Activated CD4-positive, alpha-beta memory T cell treated with anti-CD3 and anti-CD28 coated beads, Interleukin-2, amount 10 ng/mL, durations not matched to agents 7 days and 5 days (primary cell): Measurements from ENCODE around the gene MDM2. TPM values are rescaled to one million over a fixed set of nuclear protein-coding genes. Genes with fewer than 3 reads are reported as not detected.

Source experiments
- CTCF ChIA-PET: fragments of 350-600 bp; sonication (Branson Sonifier 250); formaldehyde crosslinking; loops from one replicate; lab custom pipeline; 2021; ENCODE audit warnings: antibody characterized with exemption, inconsistent platforms; lab: Charles Lee
- POLR2A ChIA-PET: fragments of 350-600 bp; sonication (Branson Sonifier 250); formaldehyde crosslinking; loops from one replicate; lab custom pipeline; 2021; ENCODE audit warnings: antibody characterized with exemption; lab: Charles Lee
- DNase-seq: peaks from one replicate; pipeline ENCODE4 v3.0.0-alpha.2; 2020
- H3K27ac Mint-ChIP-seq: one replicate; pipeline ENCODE4 v1.8.0; 2021; ENCODE audit warnings: mild to moderate bottlenecking, mixed read lengths
- H3K27me3 Mint-ChIP-seq: one replicate; pipeline ENCODE4 v1.8.0; 2021; ENCODE audit warnings: mixed read lengths
- H3K36me3 Mint-ChIP-seq: one replicate; pipeline ENCODE4 v1.8.0; 2021; ENCODE audit warnings: low read depth, mixed read lengths
- H3K4me1 Mint-ChIP-seq: one replicate; pipeline ENCODE4 v1.8.0; 2021; ENCODE audit warnings: mixed read lengths
- H3K4me3 Mint-ChIP-seq: one replicate; pipeline ENCODE4 v1.8.0; 2021; ENCODE audit warnings: mild to moderate bottlenecking, mixed read lengths
- H3K9me3 Mint-ChIP-seq: one replicate; pipeline ENCODE4 v1.8.0; 2021; ENCODE audit warnings: mixed read lengths
- total RNA-seq, 2 experiments: library from RNA; stranded (reverse); gene quantifications; one replicate each; pipeline ENCODE4 v1.2.3, GENCODE V29; 2021

MDM2 gene
- 100 to 1,000 TPM; 194 to 201 TPM for total RNA-seq

GRCh38 chr12:68807576-68808387, at the start of gene MDM2:
Gene MDM2 (plus strand): TSS chr12:68808177. CDS start chr12:68808478, 301 bp downstream.
- Mint-ChIP-seq H3K36me3 (peaks cover 44% of the 10 kb centered on the region), H3K9me3 (no peaks in the 10 kb centered on the region), H3K4me3 (peak within 1 kb of the TSS; percentile 98), H3K4me1 (peaks cover 50% of the 10 kb centered on the region), H3K27ac (peak within 1 kb of the TSS; percentile 100), H3K27me3 (no peaks in the 10 kb centered on the region)
- peak; percentile 99 for DNase-seq
- ChIA-PET POLR2A (interaction anchor here (0.7 to 3.3 kb wide), 39 partner anchors 9 to 688 kb away, joined by 3 to 80 read pairs (median 6); partner anchors contain the start of genes IL26, MDM1, NUP107 and RAP1B), CTCF (interaction anchor here (0.6 to 3.1 kb wide), 24 partner anchors 9 to 1452 kb away, joined by 3 to 30 read pairs (median 5); partner anchors contain the start of genes MDM1, NUP107 and SLC35E3)

- H3K4me1 Mint-ChIP-seq, result no peaks in the 10 kb centered on the region
- H3K27ac Mint-ChIP-seq, result no peak overlapping the region
Measured at GRCh38 chr12:68759852-68760251, 48.1 kb upstream of the MDM2 start.

GRCh38 chr12:68760806-68761441, 47.1 kb upstream of the MDM2 start:
- Mint-ChIP-seq H3K27ac (no peak overlapping the region), H3K9me3 (no peaks in the 10 kb centered on the region), H3K27me3 (no peaks in the 10 kb centered on the region), H3K4me3 (no peak overlapping the region), H3K4me1 (no peaks in the 10 kb centered on the region), H3K36me3 (peaks cover 25% of the 10 kb centered on the region)
- CTCF ChIA-PET, result no interaction called here
- POLR2A ChIA-PET, result no interaction called here
- no peak for DNase-seq

More at GRCh38 chr12:68759852-68760251, 48.1 kb upstream of the MDM2 start:
- Mint-ChIP-seq H3K27me3 (no peaks in the 10 kb centered on the region), H3K9me3 (no peaks in the 10 kb centered on the region), H3K4me3 (no peak overlapping the region), H3K36me3 (peaks cover 33% of the 10 kb centered on the region)
- CTCF ChIA-PET, result no interaction called here
- POLR2A ChIA-PET, result interaction anchor here (2.2 kb wide), 1 partner anchor 49 kb away, joined by 6 read pairs; the partner anchor contains the start of gene MDM2
- DNase-seq, result no peak

GRCh38 chr12:68761442-68761812, 46.5 kb upstream of the MDM2 start:
- Mint-ChIP-seq H3K4me3 (no peak overlapping the region), H3K27ac (no peak overlapping the region), H3K36me3 (peaks cover 20% of the 10 kb centered on the region), H3K4me1 (no peaks in the 10 kb centered on the region), H3K27me3 (no peaks in the 10 kb centered on the region), H3K9me3 (no peaks in the 10 kb centered on the region)
- POLR2A ChIA-PET, result no interaction called here
- CTCF ChIA-PET, result interaction anchor here (1.5 kb wide), 1 partner anchor 760 kb away, joined by 3 read pairs; no protein-coding TSS in a partner anchor
- no peak for DNase-seq

- no peaks in the 10 kb centered on the region for H3K9me3 Mint-ChIP-seq
- no peaks in the 10 kb centered on the region for H3K27me3 Mint-ChIP-seq
- H3K36me3 Mint-ChIP-seq, result peaks cover 22% of the 10 kb centered on the region
- DNase-seq, result no peak
- POLR2A ChIA-PET, result no interaction called here
- H3K4me1 Mint-ChIP-seq, result no peaks in the 10 kb centered on the region
- H3K4me3 Mint-ChIP-seq, result no peak overlapping the region
- CTCF ChIA-PET, result interaction anchor here (1.5 kb wide), 1 partner anchor 760 kb away, joined by 3 read pairs; no protein-coding TSS in a partner anchor
- H3K27ac Mint-ChIP-seq, result no peak overlapping the region
Measured at GRCh38 chr12:68761901-68762630, 45.9 kb upstream of the MDM2 start.

GRCh38 chr12:68762691-68763090, 45.3 kb upstream of the MDM2 start:
- ChIA-PET CTCF (interaction anchor here (1.5 kb wide), 1 partner anchor 761 kb away, joined by 3 read pairs; no protein-coding TSS in a partner anchor), POLR2A (no interaction called here)
- no peaks in the 10 kb centered on the region for H3K4me1 Mint-ChIP-seq
- H3K36me3 Mint-ChIP-seq, result peaks cover 22% of the 10 kb centered on the region
- no peak overlapping the region for H3K4me3 Mint-ChIP-seq
- DNase-seq, result no peak
- no peak overlapping the region for H3K27ac Mint-ChIP-seq
- no peaks in the 10 kb centered on the region for H3K9me3 Mint-ChIP-seq
- H3K27me3 Mint-ChIP-seq, result no peaks in the 10 kb centered on the region

GRCh38 chr12:68765696-68766095, 42.3 kb upstream of the MDM2 start:
- ChIA-PET CTCF (interaction anchor here (0.5 kb wide), 1 partner anchor 64 kb away, joined by 3 read pairs; no protein-coding TSS in a partner anchor), POLR2A (no interaction called here)
- Mint-ChIP-seq H3K36me3 (peaks cover 9% of the 10 kb centered on the region), H3K4me1 (no peaks in the 10 kb centered on the region), H3K27ac (no peak overlapping the region), H3K27me3 (no peaks in the 10 kb centered on the region), H3K4me3 (no peak overlapping the region), H3K9me3 (no peaks in the 10 kb centered on the region)
- DNase-seq, result no peak

GRCh38 chr12:68766646-68767045, 41.3 kb upstream of the MDM2 start:
- peaks cover 7% of the 10 kb centered on the region for H3K36me3 Mint-ChIP-seq
- H3K4me1 Mint-ChIP-seq, result no peaks in the 10 kb centered on the region
- H3K9me3 Mint-ChIP-seq, result no peaks in the 10 kb centered on the region
- no peak overlapping the region for H3K4me3 Mint-ChIP-seq
- no peaks in the 10 kb centered on the region for H3K27me3 Mint-ChIP-seq
- POLR2A ChIA-PET, result interaction anchor here (0.6 kb wide), 2 partner anchors 48 to 55 kb away, joined by 3 read pairs; no protein-coding TSS in a partner anchor
- CTCF ChIA-PET, result no interaction called here
- H3K27ac Mint-ChIP-seq, result no peak overlapping the region
- DNase-seq, result no peak

GRCh38 chr12:68767191-68767590, 40.8 kb upstream of the MDM2 start:
- ChIA-PET POLR2A (interaction anchor here (0.6 kb wide), 1 partner anchor 55 kb away, joined by 3 read pairs; no protein-coding TSS in a partner anchor), CTCF (no interaction called here)
- Mint-ChIP-seq H3K27ac (no peak overlapping the region), H3K9me3 (no peaks in the 10 kb centered on the region), H3K27me3 (no peaks in the 10 kb centered on the region), H3K36me3 (peaks cover 7% of the 10 kb centered on the region), H3K4me1 (no peaks in the 10 kb centered on the region), H3K4me3 (no peak overlapping the region)
- DNase-seq, result no peak

- no peak overlapping the region for H3K27ac Mint-ChIP-seq
- ChIA-PET POLR2A (no interaction called here), CTCF (no interaction called here)
- H3K4me3 Mint-ChIP-seq, result no peak overlapping the region
- no peaks in the 10 kb centered on the region for H3K9me3 Mint-ChIP-seq
- H3K36me3 Mint-ChIP-seq, result peaks cover 7% of the 10 kb centered on the region
- DNase-seq, result no peak
- H3K4me1 Mint-ChIP-seq, result peaks cover 11% of the 10 kb centered on the region
- no peaks in the 10 kb centered on the region for H3K27me3 Mint-ChIP-seq
Measured at GRCh38 chr12:68768431-68768939, 39.5 kb upstream of the MDM2 start.

- Mint-ChIP-seq H3K36me3 (peaks cover 3% of the 10 kb centered on the region), H3K4me1 (peaks cover 13% of the 10 kb centered on the region), H3K9me3 (no peaks in the 10 kb centered on the region), H3K4me3 (no peak overlapping the region), H3K27ac (no peak overlapping the region), H3K27me3 (no peaks in the 10 kb centered on the region)
- CTCF ChIA-PET, result interaction anchor here (1.7 kb wide), 1 partner anchor 11 kb away, joined by 4 read pairs; no protein-coding TSS in a partner anchor
- POLR2A ChIA-PET, result no interaction called here
- no peak for DNase-seq
Measured at GRCh38 chr12:68769941-68770340, 38.0 kb upstream of the MDM2 start.

- H3K36me3 Mint-ChIP-seq, result peaks cover 3% of the 10 kb centered on the region
- no peak for DNase-seq
- ChIA-PET POLR2A (interaction anchor here (1.5 kb wide), 1 partner anchor 25 kb away, joined by 3 read pairs; the partner anchor contains the start of gene SLC35E3), CTCF (interaction anchor here (1.7 kb wide), 1 partner anchor 10 kb away, joined by 4 read pairs; no protein-coding TSS in a partner anchor)
- H3K4me1 Mint-ChIP-seq, result peaks cover 13% of the 10 kb centered on the region
- no peaks in the 10 kb centered on the region for H3K27me3 Mint-ChIP-seq
- no peak overlapping the region for H3K4me3 Mint-ChIP-seq
- no peak overlapping the region for H3K27ac Mint-ChIP-seq
- H3K9me3 Mint-ChIP-seq, result no peaks in the 10 kb centered on the region
Measured at GRCh38 chr12:68771223-68771925, 36.6 kb upstream of the MDM2 start.
